ENCODE measurements around the gene MLC1.

The MLC1 gene

GRCh38 chr22:50074551-50075530 is 10.4 kb downstream of the MLC1 start:
- DNase-seq, result no peak

GRCh38 chr22:50074056-50074455 is 11.2 kb downstream of the MLC1 start:
- DNase-seq, result no peak

GRCh38 chr22:50072714-50073538 is 12.3 kb downstream of the MLC1 start:
- no peak for DNase-seq

GRCh38 chr22:50072167-50072555 is 13.1 kb downstream of the MLC1 start:
- DNase-seq, result no peak

GRCh38 chr22:50071432-50072166 is 13.6 kb downstream of the MLC1 start:
- DNase-seq, result no peak

- no peak for DNase-seq
These were observed 14.9 kb downstream of the MLC1 start for GRCh38 chr22:50070366-50070765.

GRCh38 chr22:50068096-50068495 is 17.1 kb downstream of the MLC1 start:
- no peak for DNase-seq

- no peak for DNase-seq
These were observed 18.0 kb downstream of the MLC1 start for GRCh38 chr22:50067244-50067643.

GRCh38 chr22:50064453-50064852 is 20.8 kb downstream of the MLC1 start:
- no peak for DNase-seq

- DNase-seq, result no peak
These were observed 21.4 kb downstream of the MLC1 start for GRCh38 chr22:50063589-50064393.

GRCh38 chr22:50062509-50063135 is 22.6 kb downstream of the MLC1 start:
- DNase-seq, result no peak

- no peak for DNase-seq
These were observed 23.3 kb downstream of the MLC1 start for GRCh38 chr22:50061824-50062355.

GRCh38 chr22:50061141-50061823 is 23.9 kb downstream of the MLC1 start:
- DNase-seq, result no peak

GRCh38 chr22:50060441-50061140 is 24.6 kb downstream of the MLC1 start:
- no peak for DNase-seq

GRCh38 chr22:50059881-50060262 is 25.4 kb downstream of the MLC1 start:
- DNase-seq, result no peak

GRCh38 chr22:50058906-50059880 is 26.0 kb downstream of the MLC1 start:
- no peak for DNase-seq

GRCh38 chr22:50058061-50058905 is 26.9 kb downstream of the MLC1 start, which contains the start of gene TTLL8:
Gene TTLL8 (minus strand): TSS chr22:50058298.
- no peak for DNase-seq

Measured in NCI-H446 (cell line).